B cell (primary cell): Measurements from ENCODE around the gene VSTM2B. TPM values are rescaled to one million over a fixed set of nuclear protein-coding genes. Genes with fewer than 3 reads are reported as not detected.

Experiments used
- ATAC-seq: fragments of 200-7000 bp; cut with Tn5 transposase; one replicate; pipeline ENCODE4 v1.10.0; 2021; ENCODE audit warnings: low read depth, mild to moderate bottlenecking, moderate number of reproducible peaks, moderate library complexity
- CTCF ChIA-PET: fragments of 350-600 bp; sonication (Branson Sonifier 250); formaldehyde crosslinking; loops from one replicate; lab custom pipeline; 2021; ENCODE audit warnings: antibody characterized with exemption, inconsistent platforms; lab: Charles Lee
- POLR2A ChIA-PET: fragments of 350-600 bp; sonication (Branson Sonifier 250); formaldehyde crosslinking; loops from one replicate; lab custom pipeline; 2021; ENCODE audit warnings: antibody characterized with exemption; lab: Charles Lee
- DNase-seq: peaks from one replicate; pipeline ENCODE4 v3.0.0; 2013
- H2AFZ ChIP-seq: 2 replicates; pipeline ENCODE4 v1.6.1; 2012; ENCODE audit warnings: mild to moderate bottlenecking, low read depth, low read length; ENCODE audit not compliant: insufficient read depth, poor library complexity, severe bottlenecking
- H3K27ac ChIP-seq, 2 donors: 1 replicate in 1 of 2; 2 replicates in 1 of 2; pipeline ENCODE4 v1.5.1; 2012 to 2013; ENCODE audit warnings: low read length in 2 of 2, mild to moderate bottlenecking in 2 of 2, moderate library complexity in 1 of 2
- H3K27me3 ChIP-seq, 4 experiments: fragments of 200-600 bp in 1 of 4; sonication (generic) in 1 of 4; replicated peaks in 1 of 4; 1 replicate in 2 of 4; 2 replicates in 2 of 4; pipeline versions ENCODE4 v1.6.1 to v1.7.0; 2013 to 2016; ENCODE audit warnings: low read length in 3 of 4, mild to moderate bottlenecking in 2 of 4, mixed read lengths in 1 of 4, moderate library complexity in 1 of 4; ENCODE audit not compliant: insufficient read depth in 4 of 4, control insufficient read depth in 3 of 4; ENCODE audit errors: control extremely low read depth in 1 of 4
- H3K36me3 ChIP-seq, 2 experiments: replicated peaks in 1 of 2; 1 replicate in 1 of 2; 2 replicates in 1 of 2; pipeline versions ENCODE4 v1.6.1 to v1.7.1; 2013; ENCODE audit warnings: low read length in 1 of 2; ENCODE audit not compliant: insufficient read depth in 2 of 2, control insufficient read depth in 1 of 2; ENCODE audit errors: control extremely low read depth in 1 of 2, extremely low read depth in 1 of 2
- H3K4me1 ChIP-seq, 2 donors: fragments of 200-600 bp in 1 of 2; sonication (generic) in 1 of 2; 1 replicate in 1 of 2; 2 replicates in 1 of 2; pipeline versions ENCODE4 v1.5.1 to v1.6.1; 2013 to 2017; ENCODE audit warnings: low read length in 2 of 2; ENCODE audit not compliant: control insufficient read depth in 2 of 2, insufficient read depth in 2 of 2
- H3K4me2 ChIP-seq: replicated peaks from 2 replicates; pipeline ENCODE3; 2012; ENCODE audit warnings: mild to moderate bottlenecking, low read depth, low read length; ENCODE audit not compliant: poor library complexity, severe bottlenecking
- H3K4me3 ChIP-seq, 5 experiments: fragments of 200-600 bp in 1 of 5; sonication (generic) in 1 of 5; 1 replicate in 3 of 5; 2 replicates in 2 of 5; pipeline versions ENCODE4 v1.5.1 to v1.7.0; 2011 to 2016; ENCODE audit warnings: low read length in 4 of 5, mild to moderate bottlenecking in 4 of 5, low read depth in 2 of 5, control low read depth in 1 of 5, moderate library complexity in 1 of 5; ENCODE audit not compliant: insufficient read depth in 1 of 5; ENCODE audit errors: control extremely low read depth in 1 of 5, extremely low read depth in 1 of 5
- H3K79me2 ChIP-seq: fragments of 200-600 bp; sonication (generic); one replicate; pipeline ENCODE4 v1.6.0; 2016; ENCODE audit warnings: low read length; ENCODE audit not compliant: control insufficient read depth, insufficient read depth
- H3K9ac ChIP-seq: fragments of 200-600 bp; sonication (generic); 2 replicates; pipeline ENCODE4 v1.6.1; 2017; ENCODE audit warnings: mild to moderate bottlenecking, low read length, moderate library complexity
- H3K9me3 ChIP-seq, 3 donors: one replicate each; pipeline versions ENCODE4 v1.6.1 to v1.7.1; 2013; ENCODE audit warnings: low read length in 2 of 3; ENCODE audit not compliant: control insufficient read depth in 2 of 3, insufficient read depth in 1 of 3; ENCODE audit errors: control extremely low read depth in 1 of 3
- H4K20me1 ChIP-seq: 2 replicates; pipeline ENCODE4 v1.6.0; 2012; ENCODE audit warnings: mild to moderate bottlenecking, low read length; ENCODE audit not compliant: insufficient read depth, control insufficient read depth, poor library complexity, severe bottlenecking
- H3K27ac Mint-ChIP-seq: one replicate; pipeline ENCODE4 v1.8.0; 2021; ENCODE audit warnings: mixed read lengths
- H3K27me3 Mint-ChIP-seq: one replicate; pipeline ENCODE4 v1.8.0; 2021; ENCODE audit warnings: mixed read lengths
- H3K4me1 Mint-ChIP-seq: one replicate; pipeline ENCODE4 v1.8.0; 2021; ENCODE audit warnings: mixed read lengths
- H3K4me3 Mint-ChIP-seq: one replicate; pipeline ENCODE4 v1.8.0; 2021; ENCODE audit warnings: mixed read lengths
- H3K9me3 Mint-ChIP-seq: one replicate; pipeline ENCODE4 v1.8.0; 2022; ENCODE audit warnings: mixed read lengths; ENCODE audit not compliant: insufficient read depth
- EZH2 ChIP-seq: IDR thresholded peaks from 2 replicates; pipeline ENCODE4 v1.6.1; 2012; ENCODE audit warnings: borderline replicate concordance, low read depth, mild to moderate bottlenecking, moderate library complexity, low read length; ENCODE audit not compliant: insufficient read depth, poor library complexity, severe bottlenecking
- WGBS: methylation state at CpG from one replicate; pipeline ENCODE4 v1.1.5; 2013; ENCODE audit warnings: missing lambda C conversion rate; ENCODE audit not compliant: insufficient coverage; 5-methylcytosine and 5-hydroxymethylcytosine counted together
- intact Hi-C: fragments of 100-400 bp; cut with micrococcal nuclease; formaldehyde crosslinking; loops from one replicate; pipeline ENCODE4 v1.10.0; 2022
- polyA plus RNA-seq: library from polyadenylated mRNA; depleted of rRNA; stranded (reverse); fragments of >200 nt; gene quantifications from 2 replicates; pipeline ENCODE4 v1.2.3, GENCODE V29; 2012
- total RNA-seq, 2 donors: library from RNA; stranded (reverse); fragments of 120-200 nt in 1 of 2; gene quantifications; 1 replicate in 1 of 2; 2 replicates in 1 of 2; pipeline versions ENCODE4 v1.2.3 to v1.2.4, GENCODE V29; 2013 to 2022
- TF ChIP-seq, protein P1 (sequence below): fragments of 200-600 bp; IDR thresholded peaks from one replicate; pipeline ENCODE4 v1.8.0; 2022; ENCODE audit warnings: antibody characterized with exemption, mild to moderate bottlenecking

VSTM2B gene
- total and polyA plus RNA-seq, 2 donors (not counting 1 experiment from before 2014, with no cell fraction given): not detected

GRCh38 chr19:29517412-29517811 lies 8.4 kb upstream of the VSTM2B start:
- Histone ChIP-seq H3K27ac (no peak overlapping the region), H3K4me1 (no peaks in the 10 kb centered on the region), H3K9ac (no peak overlapping the region), H3K79me2 (no peaks in the 10 kb centered on the region), H2AFZ (no peak overlapping the region), H3K36me3 (no peaks in the 10 kb centered on the region), H3K4me3 (no peak overlapping the region), H3K9me3 (peaks cover 0 to 16% (median 0%) of the 10 kb centered on the region in 3 donors), H3K27me3 (peaks cover 0 to 5% (median 0%) of the 10 kb centered on the region in 4 experiments), H3K4me2 (no peak overlapping the region), H4K20me1 (no peaks in the 10 kb centered on the region)
- POLR2A ChIA-PET: no interaction called here
- no peak overlapping the region for H3K4me3 Mint-ChIP-seq
- H3K4me1 Mint-ChIP-seq: no peaks in the 10 kb centered on the region
- ATAC-seq (no peak), DNase-seq (no peak)
- TF ChIP-seq EZH2: no peak
- TF ChIP-seq, protein P1, sequence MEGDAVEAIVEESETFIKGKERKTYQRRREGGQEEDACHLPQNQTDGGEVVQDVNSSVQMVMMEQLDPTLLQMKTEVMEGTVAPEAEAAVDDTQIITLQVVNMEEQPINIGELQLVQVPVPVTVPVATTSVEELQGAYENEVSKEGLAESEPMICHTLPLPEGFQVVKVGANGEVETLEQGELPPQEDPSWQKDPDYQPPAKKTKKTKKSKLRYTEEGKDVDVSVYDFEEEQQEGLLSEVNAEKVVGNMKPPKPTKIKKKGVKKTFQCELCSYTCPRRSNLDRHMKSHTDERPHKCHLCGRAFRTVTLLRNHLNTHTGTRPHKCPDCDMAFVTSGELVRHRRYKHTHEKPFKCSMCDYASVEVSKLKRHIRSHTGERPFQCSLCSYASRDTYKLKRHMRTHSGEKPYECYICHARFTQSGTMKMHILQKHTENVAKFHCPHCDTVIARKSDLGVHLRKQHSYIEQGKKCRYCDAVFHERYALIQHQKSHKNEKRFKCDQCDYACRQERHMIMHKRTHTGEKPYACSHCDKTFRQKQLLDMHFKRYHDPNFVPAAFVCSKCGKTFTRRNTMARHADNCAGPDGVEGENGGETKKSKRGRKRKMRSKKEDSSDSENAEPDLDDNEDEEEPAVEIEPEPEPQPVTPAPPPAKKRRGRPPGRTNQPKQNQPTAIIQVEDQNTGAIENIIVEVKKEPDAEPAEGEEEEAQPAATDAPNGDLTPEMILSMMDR: no peak
- WGBS: 18% methylated on average over 4 of the region's 4 CpGs
- intact Hi-C loops: no loop called here
- H3K27me3 Mint-ChIP-seq: peaks cover 19% of the 10 kb centered on the region
- CTCF ChIA-PET: no interaction called here
- no peaks in the 10 kb centered on the region for H3K9me3 Mint-ChIP-seq
- H3K27ac Mint-ChIP-seq: no peak overlapping the region

DNA sequence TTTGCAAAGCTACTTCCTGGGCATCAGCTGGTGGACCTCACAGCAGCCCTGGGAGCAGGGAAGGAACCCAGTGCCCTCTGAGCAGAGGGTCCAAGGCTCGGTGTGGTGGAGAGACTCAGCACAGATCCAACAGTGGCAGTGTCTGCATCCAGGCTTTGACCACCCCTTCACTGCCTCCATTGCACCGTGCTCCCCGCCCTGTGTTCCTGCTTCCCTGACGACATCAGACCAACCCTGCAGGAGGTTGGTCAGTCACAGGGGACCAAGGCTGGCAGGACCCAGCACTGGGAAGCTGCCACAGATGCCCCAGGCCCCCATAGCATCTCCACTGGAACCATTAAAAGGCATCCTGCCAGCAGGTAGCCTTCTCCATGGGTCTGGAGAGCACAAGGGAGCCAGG lies 7.8 kb upstream of the VSTM2B start:
- Histone ChIP-seq H3K4me1 (no peaks in the 10 kb centered on the region), H3K9me3 (peaks cover 0 to 16% (median 0%) of the 10 kb centered on the region in 3 donors), H3K4me3 (no peak overlapping the region), H3K4me2 (no peak overlapping the region), H2AFZ (no peak overlapping the region), H4K20me1 (no peaks in the 10 kb centered on the region), H3K9ac (no peak overlapping the region), H3K27me3 (peaks cover 0 to 5% (median under 1%) of the 10 kb centered on the region in 4 experiments), H3K27ac (no peak overlapping the region), H3K79me2 (no peaks in the 10 kb centered on the region), H3K36me3 (no peaks in the 10 kb centered on the region)
- ATAC-seq (no peak), DNase-seq (no peak)
- Mint-ChIP-seq H3K9me3 (no peaks in the 10 kb centered on the region), H3K27me3 (peaks cover 24% of the 10 kb centered on the region), H3K4me3 (no peak overlapping the region), H3K27ac (no peak overlapping the region), H3K4me1 (no peaks in the 10 kb centered on the region)
- TF ChIP-seq, protein P1: no peak
- no peak for TF ChIP-seq EZH2
- POLR2A ChIA-PET: no interaction called here
- WGBS: 80% methylated on average over 4 of the region's 4 CpGs
- intact Hi-C loops: no loop called here
- CTCF ChIA-PET: no interaction called here
